H1 (cell line): ENCODE measurements around the gene BYSL. TPM values are rescaled to one million over a fixed set of nuclear protein-coding genes. Genes with fewer than 3 reads are reported as not detected.

Source experiments
- CTCF ChIA-PET: fragments of 300-600 bp; sonication (Branson Sonifier 250); formaldehyde crosslinking; loops from one replicate; lab custom pipeline; 2021; ENCODE audit not compliant: partially characterized antibody; lab: Charles Lee
- POLR2A ChIA-PET: fragments of 300-600 bp; sonication (Branson Sonifier 250); formaldehyde crosslinking; loops from one replicate; lab custom pipeline; 2021; ENCODE audit warnings: inconsistent platforms; ENCODE audit not compliant: partially characterized antibody; lab: Charles Lee
- DNase-seq, 2 experiments: peaks; one replicate each; pipeline versions ENCODE4 v3.0.0 to v3.0.0-alpha.2; 2010 to 2022; ENCODE audit warnings: low spot score in 2 of 2, low read depth in 1 of 2, mixed read lengths in 1 of 2
- FAIRE-seq: peaks from 2 replicates; lab custom pipeline; 2011; peaks lifted over from hg19 to GRCh38; lab: Jason Lieb, UNC
- H2AFZ ChIP-seq: 2 replicates; pipeline ENCODE4 v1.8.1; 2012; ENCODE audit warnings: low read length, inconsistent platforms
- H2AK5ac ChIP-seq: 2 replicates; pipeline ENCODE4 v1.6.1; 2013; ENCODE audit warnings: low read depth, low read length
- H2BK120ac ChIP-seq: replicated peaks from 2 replicates; pipeline ENCODE3; 2013; ENCODE audit warnings: low read depth, low read length, inconsistent platforms
- H2BK12ac ChIP-seq: 2 replicates; pipeline ENCODE4 v1.6.1; 2013; ENCODE audit warnings: low read depth, low read length
- H2BK15ac ChIP-seq: 2 replicates; pipeline ENCODE4 v1.6.1; 2013; ENCODE audit warnings: low read length
- H2BK20ac ChIP-seq: 2 replicates; pipeline ENCODE4 v1.6.1; 2013; ENCODE audit warnings: low read length
- H2BK5ac ChIP-seq: 2 replicates; pipeline ENCODE4 v1.6.1; 2013; ENCODE audit warnings: low read depth, low read length
- H3K14ac ChIP-seq: 2 replicates; pipeline ENCODE4 v1.6.1; 2013; ENCODE audit warnings: inconsistent platforms; ENCODE audit not compliant: insufficient read length
- H3K18ac ChIP-seq: 2 replicates; pipeline ENCODE4 v1.6.1; 2013; ENCODE audit warnings: low read length; ENCODE audit errors: extremely low read depth
- H3K23ac ChIP-seq: 2 replicates; pipeline ENCODE4 v1.6.1; 2013; ENCODE audit warnings: inconsistent platforms; ENCODE audit not compliant: insufficient read length
- H3K23me2 ChIP-seq: 2 replicates; pipeline ENCODE4 v1.6.1; 2013; ENCODE audit warnings: low read depth, low read length
- H3K27ac ChIP-seq: 2 replicates; pipeline ENCODE4 v1.6.1; 2011; ENCODE audit warnings: low read depth, low read length, inconsistent platforms
- H3K27me3 ChIP-seq, 4 experiments: replicated peaks in 1 of 4; 1 replicate in 1 of 4; 2 replicates in 3 of 4; pipeline versions ENCODE4 v1.6.1 to v1.8.1; 2011 to 2013; ENCODE audit warnings: low read length in 3 of 4, mild to moderate bottlenecking in 3 of 4, inconsistent platforms in 2 of 4, mixed read lengths in 2 of 4, moderate library complexity in 1 of 4; ENCODE audit not compliant: control insufficient read depth in 3 of 4, insufficient read depth in 3 of 4; ENCODE audit errors: extremely low read depth in 1 of 4
- H3K36me3 ChIP-seq, 4 experiments: 2 replicates each; pipeline versions ENCODE4 v1.6.1 to v1.8.1; 2011 to 2013; ENCODE audit warnings: mild to moderate bottlenecking in 4 of 4, low read length in 3 of 4, moderate library complexity in 2 of 4, control low read depth in 1 of 4, inconsistent platforms in 1 of 4; ENCODE audit not compliant: insufficient read depth in 4 of 4, control insufficient read depth in 2 of 4
- H3K4ac ChIP-seq: replicated peaks from 2 replicates; pipeline ENCODE3; 2013; ENCODE audit warnings: low read length, low read depth, mixed read lengths, inconsistent platforms; ENCODE audit not compliant: insufficient read length
- H3K4me1 ChIP-seq, 4 experiments: replicated peaks in 1 of 4; 1 replicate in 1 of 4; 2 replicates in 3 of 4; pipeline versions ENCODE4 v1.6.1 to v1.8.1; 2011 to 2013; ENCODE audit warnings: low read length in 3 of 4, inconsistent platforms in 2 of 4, mixed read lengths in 1 of 4; ENCODE audit not compliant: insufficient read depth in 4 of 4, control insufficient read depth in 3 of 4
- H3K4me2 ChIP-seq, 2 experiments: 2 replicates each; pipeline versions ENCODE4 v1.6.1 to v1.8.1; 2011 to 2013; ENCODE audit warnings: low read depth in 2 of 2, low read length in 2 of 2, control low read depth in 1 of 2, inconsistent platforms in 1 of 2, mild to moderate bottlenecking in 1 of 2; ENCODE audit not compliant: insufficient read depth in 1 of 2
- H3K4me3 ChIP-seq, 4 experiments: fragments of 200-600, 300-600 bp in 1 of 4; sonication (generic), shearing (Covaris generic), sonication (Bioruptor Twin) in 1 of 4; 2 replicates each; pipeline versions ENCODE4 v1.5.1 to v1.8.1; 2011 to 2016; ENCODE audit warnings: low read length in 4 of 4, low read depth in 3 of 4, control low read depth in 2 of 4, inconsistent platforms in 2 of 4, mild to moderate bottlenecking in 2 of 4, mixed read lengths in 1 of 4, moderate library complexity in 1 of 4; ENCODE audit not compliant: insufficient read depth in 2 of 4; ENCODE audit errors: extremely low read depth in 1 of 4
- H3K56ac ChIP-seq: replicated peaks from 2 replicates; pipeline ENCODE3; 2013; ENCODE audit warnings: low read depth, mild to moderate bottlenecking, mixed read lengths, low read length, inconsistent platforms; ENCODE audit not compliant: insufficient read length
- H3K79me1 ChIP-seq: 2 replicates; pipeline ENCODE4 v1.6.1; 2013; ENCODE audit warnings: low read depth, low read length, control low read depth
- H3K79me2 ChIP-seq, 2 experiments: 2 replicates each; pipeline versions ENCODE4 v1.6.1 to v1.8.1; 2012 to 2013; ENCODE audit warnings: low read length in 2 of 2, mild to moderate bottlenecking in 2 of 2, inconsistent platforms in 1 of 2; ENCODE audit not compliant: insufficient read depth in 2 of 2, control insufficient read depth in 1 of 2
- H3K9ac ChIP-seq, 4 experiments: replicated peaks in 1 of 4; 1 replicate in 1 of 4; 2 replicates in 3 of 4; pipeline versions ENCODE4 v1.6.1 to v1.8.1; 2011 to 2013; ENCODE audit warnings: low read depth in 3 of 4, low read length in 3 of 4, control low read depth in 2 of 4, mild to moderate bottlenecking in 2 of 4, moderate library complexity in 2 of 4, inconsistent platforms in 1 of 4; ENCODE audit errors: extremely low read depth in 1 of 4
- H3K9me3 ChIP-seq, 2 experiments: 2 replicates each; pipeline versions ENCODE4 v1.6.1 to v1.8.1; 2012 to 2013; ENCODE audit warnings: mild to moderate bottlenecking in 2 of 2, moderate library complexity in 2 of 2, control low read depth in 1 of 2, inconsistent platforms in 1 of 2, low read depth in 1 of 2, low read length in 1 of 2, mixed read lengths in 1 of 2; ENCODE audit not compliant: insufficient read depth in 2 of 2
- H4K20me1 ChIP-seq, 2 experiments: replicated peaks in 1 of 2; 2 replicates each; pipeline versions ENCODE3 to v1.8.1; 2011 to 2013; ENCODE audit warnings: inconsistent platforms in 2 of 2, low read length in 2 of 2, mild to moderate bottlenecking in 1 of 2; ENCODE audit not compliant: insufficient read depth in 2 of 2, control insufficient read depth in 1 of 2
- H4K5ac ChIP-seq: 2 replicates; pipeline ENCODE4 v1.6.1; 2013; ENCODE audit warnings: low read length, low read depth, mixed read lengths, inconsistent platforms; ENCODE audit not compliant: insufficient read length
- H4K8ac ChIP-seq: 2 replicates; pipeline ENCODE4 v1.8.0; 2013; ENCODE audit warnings: mild to moderate bottlenecking, moderate library complexity, low read length, inconsistent platforms; ENCODE audit not compliant: insufficient read depth; ENCODE audit errors: extremely low read depth
- H4K91ac ChIP-seq: replicated peaks from 2 replicates; pipeline ENCODE3; 2013; ENCODE audit warnings: low read length, mixed read lengths, inconsistent platforms; ENCODE audit not compliant: insufficient read length
- CTCF ChIP-seq, 3 experiments: IDR thresholded peaks; 1 replicate in 2 of 3; 2 replicates in 1 of 3; pipeline versions ENCODE4 v1.5.1 to v1.6.1; 2011; ENCODE audit warnings: low read length in 3 of 3, mild to moderate bottlenecking in 3 of 3, inconsistent platforms in 2 of 3, low read depth in 1 of 3, moderate library complexity in 1 of 3; ENCODE audit not compliant: insufficient read depth in 1 of 3; ENCODE audit errors: control extremely low read depth in 1 of 3
- RXRA ChIP-seq: IDR thresholded peaks from 2 replicates; pipeline ENCODE4 v1.6.1; 2011; ENCODE audit warnings: low read depth, mild to moderate bottlenecking, low read length, moderate library complexity; ENCODE audit not compliant: insufficient read depth
- TEAD4 ChIP-seq: IDR thresholded peaks from 2 replicates; pipeline ENCODE4 v1.6.1; 2012; ENCODE audit warnings: low read depth, low read length, inconsistent platforms, mixed read lengths
- WGBS, 2 experiments: shearing (Covaris generic) in 1 of 2; methylation state at CpG; one replicate each; pipeline versions ENCODE4 v1.1.6 to v1.1.7; 2013 to 2015; ENCODE audit warnings: low lambda C conversion rate in 2 of 2, mixed read lengths in 2 of 2, inconsistent platforms in 1 of 2, low coverage in 1 of 2, missing lambda C conversion rate in 1 of 2; ENCODE audit not compliant: insufficient replicate concordance in 2 of 2, insufficient coverage in 1 of 2, insufficient read length in 1 of 2; ENCODE audit errors: extremely low coverage in 1 of 2, missing lambda C conversion rate in 1 of 2; 5-methylcytosine and 5-hydroxymethylcytosine counted together
- polyA plus RNA-seq, 7 experiments: library from polyadenylated mRNA; depleted of rRNA in 3 of 7; stranded (reverse) in 5 of 7; unstranded in 2 of 7; fragments of >200 nt in 5 of 7; fragments of 200-250 nt in 2 of 7; gene quantifications; 1 replicate in 5 of 7; 2 replicates in 1 of 7; 4 replicates in 1 of 7; pipeline versions ENCODE4 v1.2.1 to v1.2.3, GENCODE V29; 2011 to 2013; ENCODE audit warnings: missing spikeins in 2 of 7, mixed read lengths in 2 of 7
- total RNA-seq: library from RNA; stranded (reverse); fragmentation: NEBNext Ultra II Directional; extraction: Animal tissue kit (Norgen Biotek cat#: 25700); gene quantifications from 2 replicates; pipeline ENCODE4 v1.2.1, GENCODE V29; 2021

Gene BYSL
- total and polyA plus RNA-seq, 2 of the 8 experiments (the other 6 are each of a cell fraction or from before 2014, with no cell fraction given), result 37.3 to 49.2 TPM

- peak; percentile 36 for FAIRE-seq
Observed at GRCh38 chr6:41878246-41878645, 43.1 kb upstream of the BYSL start.

More at GRCh38 chr6:41878246-41878645, 43.1 kb upstream of the BYSL start:
- no peak overlapping the region for H3K18ac ChIP-seq
- H4K5ac ChIP-seq, result no peak overlapping the region
- no peak overlapping the region for H3K14ac ChIP-seq
- H2BK5ac ChIP-seq, result no peak overlapping the region
- H2BK120ac ChIP-seq, result no peak overlapping the region
- peaks cover 0 to 2% of the 10 kb centered on the region in 2 experiments for H4K20me1 ChIP-seq
- no peaks in the 10 kb centered on the region for H3K9me3 ChIP-seq
- no peak overlapping the region for H3K56ac ChIP-seq
- H3K4me2 ChIP-seq, result no peak overlapping the region
- H4K8ac ChIP-seq, result no peak overlapping the region
- H3K36me3 ChIP-seq, result no peaks in the 10 kb centered on the region
- H3K4me1 ChIP-seq, result no peaks in the 10 kb centered on the region
- H2AK5ac ChIP-seq, result no peak overlapping the region
- peaks cover 0 to 7% of the 10 kb centered on the region in 2 experiments; a peak in 1 of 4 replicates for H3K79me2 ChIP-seq
- H3K79me1 ChIP-seq, result no peaks in the 10 kb centered on the region; the same call in 1 of the 2 replicates
- no peak overlapping the region for H4K91ac ChIP-seq
- POLR2A ChIA-PET, result interaction anchor here (0.8 to 1.5 kb wide), 2 partner anchors 16 to 173 kb away, joined by 3 to 4 read pairs; partner anchors contain the start of gene TAF8
- H3K4me3 ChIP-seq, result no peak overlapping the region
- TF ChIP-seq RXRA, result no peak
- TF ChIP-seq TEAD4, result peak; percentile 69; the same call in 1 of the 2 replicates
- no peak for TF ChIP-seq CTCF (IDR thresholded peaks at IDR 0.05; ENCODE audit: control extremely low read depth in 1 of 3, insufficient read depth in 1 of 3, low read depth in 1 of 3, low read length in 3 of 3)
- no peaks in the 10 kb centered on the region for H3K27me3 ChIP-seq
- H2AFZ ChIP-seq, result no peak overlapping the region
- H3K4ac ChIP-seq, result no peak overlapping the region
- H3K9ac ChIP-seq, result no peak overlapping the region
- CTCF ChIA-PET, result interaction anchor here (0.9 to 1.4 kb wide), 5 partner anchors 8 to 165 kb away, joined by 3 to 5 read pairs (median 3); partner anchors contain the start of genes BYSL and MED20
- no peak overlapping the region for H2BK15ac ChIP-seq
- no peak overlapping the region for H3K23ac ChIP-seq
- H3K23me2 ChIP-seq, result no peaks in the 10 kb centered on the region
- no peak overlapping the region for H2BK20ac ChIP-seq
- no peak overlapping the region for H2BK12ac ChIP-seq
- WGBS, 2 experiments, result 67% methylated on average over 2 of the region's 2 CpGs; no CpG with 5 or more reads in 1 of the 2 experiments
- no peak overlapping the region for H3K27ac ChIP-seq
- no peak for DNase-seq
